GM23338 (cell line): ENCODE data around the gene MAN2C1. TPM values are rescaled to one million over a fixed set of nuclear protein-coding genes. Genes with fewer than 3 reads are reported as not detected.

Source experiments
- ATAC-seq: fragments of 200-7000 bp; cut with Tn5 transposase; 3 replicates; pipeline ENCODE4 v1.9.1; 2020
- DNase-seq: peaks from one replicate; pipeline ENCODE4 v3.0.0-alpha.2; 2015; ENCODE audit warnings: low spot score
- H2AFZ ChIP-seq: fragments of 200-600 bp; sonication (generic); 2 replicates; pipeline ENCODE4 v1.8.0; 2016; ENCODE audit warnings: antibody characterized with exemption, mild to moderate bottlenecking, moderate library complexity
- H3F3A ChIP-seq: fragments of 200-600 bp; sonication (generic); replicated peaks from 2 replicates; pipeline ENCODE4 v1.8.0; 2017; ENCODE audit warnings: antibody characterized with exemption, mixed run types, low read depth
- H3K27ac ChIP-seq: fragments of 200-600 bp; sonication (generic); 2 replicates; pipeline ENCODE4 v1.6.1; 2016; ENCODE audit warnings: low read depth
- H3K27me3 ChIP-seq: fragments of 200-600 bp; sonication (generic); 2 replicates; pipeline ENCODE4 v1.8.0; 2016; ENCODE audit warnings: mild to moderate bottlenecking, mixed run types, moderate library complexity; ENCODE audit not compliant: insufficient read depth
- H3K36me3 ChIP-seq: fragments of 200-600 bp; sonication (generic); 2 replicates; pipeline ENCODE4 v1.8.0; 2016; ENCODE audit warnings: mild to moderate bottlenecking; ENCODE audit not compliant: insufficient read depth
- H3K4me1 ChIP-seq: fragments of 200-600 bp; sonication (generic); 2 replicates; pipeline ENCODE4 v1.8.0; 2016; ENCODE audit warnings: mild to moderate bottlenecking, moderate library complexity; ENCODE audit not compliant: insufficient read depth
- H3K4me2 ChIP-seq: fragments of 200-600 bp; sonication (generic); 2 replicates; pipeline ENCODE4 v1.7.1; 2017; ENCODE audit warnings: mixed run types
- H3K4me3 ChIP-seq: fragments of 200-600 bp; sonication (generic); 2 replicates; pipeline ENCODE4 v1.6.1; 2016; ENCODE audit warnings: mixed run types
- H3K79me2 ChIP-seq: fragments of 200-600 bp; sonication (generic); replicated peaks from 2 replicates; pipeline ENCODE4 v1.8.0; 2017; ENCODE audit warnings: mild to moderate bottlenecking; ENCODE audit not compliant: insufficient read depth
- H3K9me2 ChIP-seq: fragments of 200-600 bp; sonication (generic); 2 replicates; pipeline ENCODE4 v1.8.0; 2017; ENCODE audit not compliant: insufficient read depth
- H4K20me1 ChIP-seq: fragments of 200-600 bp; sonication (generic); replicated peaks from 2 replicates; pipeline ENCODE4 v1.8.0; 2017; ENCODE audit warnings: mild to moderate bottlenecking; ENCODE audit not compliant: insufficient read depth
- H3K27ac Mint-ChIP-seq: 2 replicates; pipeline ENCODE4 v1.8.0; 2020; ENCODE audit warnings: inconsistent platforms, mild to moderate bottlenecking, moderate library complexity, mixed read lengths
- H3K27me3 Mint-ChIP-seq: 3 replicates; pipeline ENCODE4 v1.8.0; 2022; ENCODE audit warnings: low read depth, mild to moderate bottlenecking, moderate library complexity, mixed read lengths, inconsistent platforms; ENCODE audit not compliant: insufficient read depth, poor library complexity
- H3K36me3 Mint-ChIP-seq: 3 replicates; pipeline ENCODE4 v1.8.0; 2021; ENCODE audit warnings: low read depth, mild to moderate bottlenecking, inconsistent platforms, moderate library complexity, mixed read lengths
- H3K4me1 Mint-ChIP-seq: 3 replicates; pipeline ENCODE4 v1.8.0; 2020; ENCODE audit warnings: mild to moderate bottlenecking, inconsistent platforms, mixed read lengths
- H3K4me3 Mint-ChIP-seq: 3 replicates; pipeline ENCODE4 v1.8.0; 2021; ENCODE audit warnings: moderate library complexity, mild to moderate bottlenecking, inconsistent platforms, mixed read lengths
- H3K9me3 Mint-ChIP-seq: 3 replicates; pipeline ENCODE4 v1.8.0; 2020; ENCODE audit warnings: moderate library complexity, mild to moderate bottlenecking, inconsistent platforms, mixed read lengths
- ETS1 ChIP-seq: IDR thresholded peaks from 2 replicates; pipeline ENCODE4 v1.6.1; 2016; ENCODE audit warnings: antibody characterized with exemption
- POLR2AphosphoS5 ChIP-seq: IDR thresholded peaks from 2 replicates; pipeline ENCODE4 v1.6.1; 2016; ENCODE audit warnings: antibody characterized with exemption, low read depth
- REST ChIP-seq: IDR thresholded peaks from one replicate; pipeline ENCODE4 v1.6.1; 2018; ENCODE audit warnings: antibody characterized with exemption; ENCODE audit not compliant: unreplicated experiment
- ZNF114 ChIP-seq: fragments of 250-450 bp; sonication (Bioruptor Pico); IDR thresholded peaks from 2 replicates; pipeline ENCODE4 v1.5.0; 2020; ENCODE audit warnings: mild to moderate bottlenecking, moderate library complexity
- ZNF331 ChIP-seq: fragments of 250-450 bp; sonication (Bioruptor Pico); IDR thresholded peaks from 2 replicates; pipeline ENCODE4 v1.5.0; 2020; ENCODE audit warnings: low read depth, mild to moderate bottlenecking, moderate library complexity
- ZNF462 ChIP-seq: fragments of 250-450 bp; sonication (Bioruptor Pico); IDR thresholded peaks from 2 replicates; pipeline ENCODE4 v1.5.0; 2020; ENCODE audit warnings: mild to moderate bottlenecking, moderate library complexity
- polyA plus RNA-seq: library from polyadenylated mRNA; unstranded; fragments of >200 nt; fragmentation: Nextera tagmentation; extraction: Ambion mirVana; gene quantifications from 2 replicates; pipeline ENCODE4 v1.2.1, GENCODE V29; 2016
- total RNA-seq: library from RNA; depleted of rRNA; stranded (reverse); fragments of >200 nt; shearing (Covaris generic); gene quantifications from 2 replicates; pipeline ENCODE4 v1.2.3, GENCODE V29; 2014

Gene MAN2C1
- total and polyA plus RNA-seq, 2 experiments from 2014 or later, result 42.3 to 129 TPM

- TF ChIP-seq ZNF462 (CRISPR knock-in tag), result no peak
Measured at GRCh38 chr15:75367406-75367912, 948 bp downstream of the MAN2C1 start (continued).

GRCh38 chr15:75367006-75367405 is 1.4 kb downstream of the MAN2C1 start:
- no peak for DNase-seq
- TF ChIP-seq POLR2AphosphoS5 (no peak), ZNF114 (CRISPR knock-in tag) (no peak), ZNF331 (CRISPR knock-in tag) (no peak), ETS1 (no peak), REST (no peak)

More at GRCh38 chr15:75367006-75367405, 1.4 kb downstream of the MAN2C1 start:
- Mint-ChIP-seq H3K4me1 (peaks cover 12% of the 10 kb centered on the region), H3K36me3 (peaks cover 52% of the 10 kb centered on the region), H3K4me3 (no peak overlapping the region), H3K9me3 (no peaks in the 10 kb centered on the region; the same call in 2 of the 3 replicates), H3K27me3 (peaks cover 12% of the 10 kb centered on the region), H3K27ac (no peak overlapping the region)
- ATAC-seq, result no peak
- Histone ChIP-seq H3K79me2 (0 out of 2 replicates have a peak, but pooled peaks cover 6% of the 10 kb centered on the region), H3K4me3 (no peak overlapping the region; the same call in 1 of the 2 replicates), H4K20me1 (peaks cover 1% of the 10 kb centered on the region), H3K4me1 (peaks cover 13% of the 10 kb centered on the region; the same call in 1 of the 2 replicates), H3K9me2 (no peaks in the 10 kb centered on the region), H3K36me3 (peaks cover 11% of the 10 kb centered on the region; the same call in 1 of the 2 replicates), H3K27ac (no peak overlapping the region), H3F3A (peaks cover 26% of the 10 kb centered on the region; the same call in 1 of the 2 replicates), H3K27me3 (no peaks in the 10 kb centered on the region), H3K4me2 (no peak overlapping the region), H2AFZ (no peak overlapping the region)
